SK-MEL-5 (cell line): ENCODE measurements around the gene SLX4IP. TPM values are rescaled to one million over a fixed set of nuclear protein-coding genes. Genes with fewer than 3 reads are reported as not detected.
A peak's percentile ranks its signal among the peaks of the same experiment; 100 is the strongest.
"Not testable (repeated sequence)": the region's sequence is repeated elsewhere in the genome, so short reads cannot be mapped to it uniquely, and the experiment has no call there.

ENCODE experiments used
- DNase-seq: peaks from one replicate; pipeline ENCODE4 v3.0.0-alpha.2; 2016; ENCODE audit warnings: low read depth, low spot score
- in situ Hi-C: cut with HindIII; loops from 2 replicates; pipeline ENCODE4 v1.10.0; 2016; ENCODE audit warnings: low sequenced_read_pairs, high pct_unique_total_duplicates, low pct_unique_long_range_greater_than_20kb
- total RNA-seq: library from RNA; depleted of rRNA; stranded (reverse); fragments of >200 nt; shearing (Covaris generic); gene quantifications from 2 replicates; pipeline ENCODE4 v1.2.3, GENCODE V29; 2014

SLX4IP gene
- total RNA-seq, 1 experiment from 2014 or later: 6.4 TPM

DNA sequence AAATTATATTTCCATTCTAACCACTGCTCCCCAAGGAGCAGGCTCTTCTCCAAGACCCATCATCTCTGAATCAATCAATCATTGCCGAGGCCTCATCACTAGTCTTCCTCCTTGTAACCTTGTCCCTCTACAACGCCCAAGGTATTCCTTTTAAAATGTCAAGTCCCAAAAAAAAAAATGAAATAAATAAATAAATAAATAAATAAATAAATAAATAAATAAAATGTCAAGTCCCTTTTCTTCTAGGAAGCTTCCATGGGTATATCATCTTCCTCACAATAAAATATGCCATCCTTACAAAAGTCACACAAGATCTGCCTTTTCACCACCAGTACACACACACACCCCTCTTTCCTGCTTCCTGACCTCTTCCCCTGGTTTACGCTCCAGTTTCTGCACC is 181.1 kb downstream of the SLX4IP start:
- no peak for DNase-seq
- in situ Hi-C loops: no loop called here

DNA sequence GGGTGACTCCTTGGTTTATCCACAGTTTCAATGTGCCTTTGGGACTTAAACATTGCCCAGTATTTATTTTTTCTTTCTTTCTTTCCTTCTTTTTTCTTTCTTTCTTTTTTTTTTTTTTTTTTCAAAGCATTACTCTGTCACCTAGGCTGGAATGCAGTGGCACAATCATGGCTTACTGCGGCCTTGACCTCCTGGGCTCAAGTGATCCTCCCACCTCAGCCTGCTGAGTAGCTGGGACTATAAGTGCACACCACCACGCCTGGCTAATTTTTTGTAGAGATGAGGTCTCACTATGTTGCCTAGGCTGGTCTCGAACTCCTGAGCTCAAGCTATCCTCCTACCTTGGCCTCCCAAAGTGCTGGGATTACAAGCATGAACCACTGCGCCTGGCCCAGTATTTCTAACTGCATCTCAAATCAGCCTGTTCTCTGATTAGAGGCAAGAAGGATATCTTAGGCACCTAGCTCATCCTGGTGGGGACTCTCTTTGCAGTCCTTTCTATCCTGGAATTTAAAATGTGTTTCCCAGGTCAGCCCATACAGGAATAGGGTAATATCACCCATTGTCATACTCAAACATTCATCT is 182.5 kb downstream of the SLX4IP start:
- in situ Hi-C loops: not testable (repeated sequence)

DNA sequence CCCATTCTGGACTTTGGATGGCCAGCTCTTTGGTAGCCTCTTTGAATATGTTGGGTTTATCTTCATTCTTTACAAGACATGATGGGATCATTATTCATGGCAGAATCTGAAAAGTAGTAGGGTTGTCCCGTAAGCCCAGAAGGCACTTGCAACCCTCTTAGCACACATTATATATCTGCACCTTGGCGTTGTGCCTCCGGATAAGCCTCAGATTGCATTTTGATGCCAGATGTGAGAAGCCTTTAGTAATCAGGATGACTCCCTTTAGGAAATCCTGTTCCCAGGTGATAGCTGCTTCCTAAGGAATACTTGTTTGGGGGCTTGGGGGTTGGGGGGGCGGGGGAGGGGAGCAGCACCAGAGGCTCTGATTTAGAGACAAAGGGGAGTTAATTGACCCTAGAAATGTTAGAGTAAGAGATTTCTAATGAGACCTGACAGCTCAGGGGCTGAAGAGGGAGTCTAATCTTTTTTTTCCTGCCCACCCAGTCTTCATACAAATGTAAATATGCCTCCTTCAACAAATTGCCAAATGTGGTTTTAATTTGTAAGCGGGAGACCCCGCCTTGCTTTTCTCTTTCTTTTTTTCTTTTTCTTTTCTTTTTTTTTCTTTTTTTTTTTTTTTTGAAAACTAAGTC is 183.6 kb downstream of the SLX4IP start:
- DNase-seq: no peak
- in situ Hi-C loops: no loop called here

More for the DNA sequence above, 182.5 kb downstream of the SLX4IP start:
- not testable (repeated sequence) for DNase-seq

DNA sequence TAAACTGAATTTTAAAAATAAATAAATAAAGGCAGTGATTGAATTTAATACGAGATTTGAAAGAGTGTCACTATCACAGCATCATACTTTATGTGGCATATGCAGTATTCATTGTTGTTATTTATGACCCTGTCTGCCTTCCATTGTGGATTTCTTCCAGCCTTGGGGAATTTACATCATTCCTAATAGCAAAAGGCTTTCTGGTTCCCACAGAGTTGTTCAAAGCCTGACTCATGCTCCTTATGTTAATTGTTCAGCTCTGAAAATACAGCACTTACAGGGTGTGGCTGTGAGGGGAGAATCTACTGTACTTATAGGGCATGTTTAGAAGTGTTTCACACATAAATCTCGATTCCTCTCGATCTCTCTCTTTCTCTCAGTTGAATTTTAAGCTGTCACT is 184.3 kb downstream of the SLX4IP start:
- in situ Hi-C loops: no loop called here
- DNase-seq: peak; percentile 54

DNA sequence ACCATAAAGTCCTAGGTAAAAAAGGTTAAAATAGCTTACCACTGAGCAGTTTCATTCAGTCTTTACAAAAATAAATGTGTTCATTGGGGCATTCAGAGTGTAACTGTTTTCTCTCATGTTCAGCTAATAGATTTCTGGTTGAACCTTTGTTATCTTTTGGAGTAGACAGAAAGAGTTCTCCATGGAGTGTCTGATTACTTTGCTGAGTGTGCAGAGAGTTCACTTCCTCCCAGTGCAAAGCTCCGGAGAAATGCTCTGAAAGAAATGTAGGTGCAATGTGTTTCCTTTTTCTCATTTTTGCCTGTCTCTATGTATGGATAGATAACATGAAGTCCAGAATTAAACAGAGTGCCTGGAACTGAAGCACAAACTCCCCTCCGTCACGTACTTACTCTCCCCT is 186.0 kb downstream of the SLX4IP start:
- in situ Hi-C loops: no loop called here
- no peak for DNase-seq

DNA sequence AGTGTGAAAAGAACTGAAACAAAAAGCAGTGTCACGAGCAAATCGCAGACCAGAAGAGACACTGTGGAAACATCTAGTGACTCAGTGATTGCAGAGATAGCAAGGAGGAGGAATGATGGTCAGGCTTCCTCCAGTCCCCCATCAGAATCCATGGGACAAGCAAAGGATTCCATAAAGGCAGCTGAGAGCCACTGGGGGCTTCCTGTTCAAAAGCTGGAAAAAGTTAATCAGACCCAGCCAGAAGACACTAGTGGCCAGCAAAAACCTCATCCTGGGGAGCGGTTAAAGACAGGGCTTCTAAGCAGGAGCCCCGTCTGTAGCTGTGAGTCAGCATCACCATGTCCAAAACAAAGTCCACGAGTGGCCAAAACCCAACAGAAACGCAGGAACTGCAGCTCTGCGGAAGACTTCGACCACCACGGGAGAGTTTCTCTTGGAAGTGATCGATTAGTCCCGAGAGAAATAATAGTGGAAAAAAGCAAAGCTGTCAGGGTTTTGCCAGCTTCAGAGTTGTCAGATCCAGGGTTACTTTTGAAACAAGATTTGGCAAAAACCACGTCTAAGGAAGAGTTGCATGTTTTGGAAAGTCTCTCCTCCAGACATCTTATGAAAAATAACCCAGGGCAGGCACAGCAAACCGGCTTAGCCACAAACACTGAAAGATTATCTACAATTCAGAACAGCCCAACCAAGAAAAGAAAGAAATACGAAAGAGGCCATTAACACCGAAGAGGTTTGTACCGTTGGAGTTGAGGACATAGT is 187.7 kb downstream of the SLX4IP start:
- in situ Hi-C loops: no loop called here
- no peak for DNase-seq

DNA sequence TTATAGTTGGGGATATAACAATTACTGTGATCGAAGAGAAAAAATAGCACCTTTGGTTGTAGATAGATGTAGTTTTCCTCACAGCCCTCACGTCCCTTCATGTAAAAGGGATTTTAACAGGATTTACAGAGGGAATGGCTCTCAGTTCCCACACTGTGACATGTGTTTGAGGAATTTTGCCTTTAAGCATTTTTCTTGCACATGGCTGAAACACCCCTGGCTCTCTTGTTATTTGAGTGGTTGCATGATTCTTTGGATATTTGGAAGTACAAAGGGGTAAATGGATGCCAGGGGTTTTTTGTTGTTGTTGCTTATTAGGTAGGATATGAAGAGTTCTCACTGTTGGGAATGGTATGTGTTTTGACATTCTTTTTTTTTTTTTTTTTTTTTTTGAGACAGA is 190.5 kb downstream of the SLX4IP start:
- no peak for DNase-seq
- in situ Hi-C loops: no loop called here

DNA sequence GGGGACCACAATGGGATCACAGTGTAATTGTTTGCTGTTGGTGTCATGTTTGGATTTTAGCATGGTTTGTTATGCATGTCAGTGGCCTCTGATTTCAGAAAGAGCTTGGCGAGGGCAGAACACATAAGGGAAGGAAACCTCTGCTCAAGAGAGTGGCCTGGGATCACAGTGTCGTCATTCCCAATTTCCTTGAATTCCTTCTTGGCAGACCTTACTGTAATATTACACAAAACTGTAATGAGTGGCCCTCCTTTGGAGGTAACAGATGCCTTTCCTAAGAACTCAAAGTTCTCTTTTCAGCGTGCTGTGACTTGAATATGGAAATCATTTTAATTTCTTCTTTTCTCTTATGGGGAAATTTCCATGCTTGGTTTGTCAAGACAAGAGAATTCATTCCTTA is 191.8 kb downstream of the SLX4IP start:
- in situ Hi-C loops: no loop called here

DNA sequence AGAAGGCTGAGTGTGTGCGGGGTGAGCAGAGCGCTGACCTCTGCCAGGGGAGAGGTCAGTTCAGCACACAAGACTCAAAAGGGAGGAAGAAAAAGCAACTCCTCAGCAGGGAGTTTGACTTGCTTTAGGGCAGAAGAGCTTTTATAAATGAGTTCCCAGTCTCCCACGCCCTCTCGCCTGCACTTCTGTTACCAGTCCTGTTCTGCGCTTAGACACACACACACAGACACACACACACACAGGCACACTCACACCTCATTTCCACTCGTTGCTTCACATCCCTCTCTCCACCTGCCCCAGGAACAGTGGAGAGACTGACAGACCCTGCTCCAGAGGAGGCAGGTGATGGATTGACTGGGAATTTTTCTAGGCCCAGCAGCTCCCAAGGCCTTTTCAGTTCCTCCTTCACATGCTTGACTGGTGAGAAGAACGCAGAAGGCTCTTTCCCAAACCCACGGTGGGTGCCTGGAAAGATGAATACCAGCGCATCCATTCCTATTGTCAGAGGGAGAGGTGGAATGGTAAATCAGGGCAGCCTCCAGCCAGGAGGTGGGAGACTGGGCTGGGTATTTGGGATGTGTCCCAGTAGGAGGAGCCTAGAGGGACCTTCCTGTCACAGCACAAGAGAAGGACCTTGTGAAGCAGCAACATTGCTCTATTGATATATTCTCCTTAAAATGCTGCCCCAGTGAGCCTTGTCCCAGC is 195.0 kb downstream of the SLX4IP start:
- in situ Hi-C loops: no loop called here
- DNase-seq: no peak

More for the DNA sequence above, 191.8 kb downstream of the SLX4IP start:
- no peak for DNase-seq

DNA sequence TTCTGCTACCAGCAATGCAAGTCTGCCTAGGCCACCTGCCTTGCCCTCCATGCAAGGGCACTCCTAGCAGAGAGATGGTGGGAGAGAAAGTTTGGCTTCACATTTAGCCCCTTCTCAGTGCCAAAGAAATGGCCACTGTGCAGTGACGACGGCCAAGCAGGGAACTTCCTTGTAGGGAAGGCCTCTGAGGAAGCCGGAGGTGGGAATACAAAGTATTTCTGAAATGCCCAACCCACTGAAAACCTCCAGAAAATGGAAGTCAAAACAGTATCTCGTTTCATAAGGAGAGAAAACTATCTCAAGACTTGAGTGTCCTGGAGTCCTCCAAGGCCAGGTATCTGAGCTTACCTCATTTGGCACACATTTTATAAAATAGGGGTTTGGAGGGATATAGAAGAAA is 196.0 kb downstream of the SLX4IP start:
- no peak for DNase-seq
- in situ Hi-C loops: no loop called here

DNA sequence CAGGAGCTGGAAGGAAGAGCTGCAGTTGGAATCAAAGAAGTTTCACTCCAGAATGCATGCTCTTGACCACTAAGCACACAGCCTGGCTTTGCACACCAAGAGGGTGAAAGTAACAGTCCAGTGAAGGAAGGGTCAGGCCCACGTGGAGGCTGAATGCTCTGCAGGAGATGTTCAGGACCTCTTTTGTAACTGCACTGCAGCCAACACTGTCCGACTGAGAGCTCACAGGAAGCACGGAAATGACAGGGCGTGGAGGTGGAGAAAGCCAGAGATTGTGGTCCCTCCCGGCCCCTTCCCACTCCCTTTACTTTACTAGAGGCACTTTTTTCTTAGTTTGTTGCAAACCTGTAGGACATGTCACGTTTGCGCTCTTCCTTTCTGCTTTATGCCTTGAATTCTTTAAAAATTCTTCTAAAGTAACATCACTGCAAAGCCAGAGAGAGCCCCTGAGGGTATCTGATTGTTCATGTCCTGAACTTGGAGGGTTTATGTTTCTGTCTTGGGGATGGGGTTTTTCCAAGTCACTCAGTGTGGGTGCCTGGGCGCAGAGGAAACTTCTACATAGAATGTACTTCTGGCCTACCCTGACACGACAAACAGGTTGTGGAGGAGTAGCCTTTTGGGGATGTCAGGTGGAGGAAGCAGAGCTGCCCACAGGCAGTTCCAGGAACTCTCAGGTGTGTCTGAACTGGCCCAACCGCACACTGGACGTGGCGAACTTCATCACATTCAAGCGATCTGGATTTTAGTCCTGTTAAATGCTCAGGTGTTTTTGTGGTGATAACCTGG is 197.8 kb downstream of the SLX4IP start:
- DNase-seq: no peak
- in situ Hi-C loops: no loop called here

DNA sequence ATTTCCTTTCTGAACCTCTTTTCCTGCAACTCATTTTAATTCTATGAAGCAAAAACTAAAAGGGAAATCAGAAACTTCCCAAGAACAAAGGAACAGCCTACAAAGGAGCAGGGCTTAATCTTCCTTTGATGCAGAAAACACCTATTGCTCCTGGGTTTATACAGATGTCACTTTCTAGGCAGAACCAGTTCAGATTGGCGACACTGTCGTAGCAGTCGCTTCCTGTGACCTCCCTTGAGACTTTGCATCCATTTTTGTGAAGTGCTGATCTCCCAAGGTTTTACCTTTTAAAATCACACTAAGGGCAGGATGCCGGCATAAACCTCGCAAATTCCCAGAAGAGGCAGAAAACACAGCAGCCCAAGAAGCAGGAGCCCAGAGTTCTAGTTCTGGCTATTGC is 198.6 kb downstream of the SLX4IP start:
- in situ Hi-C loops: no loop called here
- DNase-seq: no peak

DNA sequence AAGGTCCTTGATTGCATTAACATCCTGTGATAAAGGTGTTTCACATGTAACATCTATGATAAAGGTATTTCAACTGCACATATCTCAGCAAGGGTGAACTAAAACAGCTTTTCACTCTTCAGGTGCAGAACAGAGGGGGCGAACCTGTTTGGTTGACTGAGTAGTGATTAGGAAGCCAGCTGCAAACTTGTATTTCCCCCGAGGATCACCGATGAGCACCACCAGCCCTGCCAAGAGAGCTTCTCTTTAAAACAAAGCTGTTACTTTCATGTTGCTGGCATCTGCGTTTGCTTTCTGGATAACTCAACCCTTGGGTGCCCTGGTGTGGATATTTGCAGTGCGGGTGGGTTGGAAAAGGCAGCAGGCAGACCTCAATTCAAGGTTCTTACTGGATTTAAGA is 199.1 kb downstream of the SLX4IP start:
- in situ Hi-C loops: no loop called here
- no peak for DNase-seq

DNA sequence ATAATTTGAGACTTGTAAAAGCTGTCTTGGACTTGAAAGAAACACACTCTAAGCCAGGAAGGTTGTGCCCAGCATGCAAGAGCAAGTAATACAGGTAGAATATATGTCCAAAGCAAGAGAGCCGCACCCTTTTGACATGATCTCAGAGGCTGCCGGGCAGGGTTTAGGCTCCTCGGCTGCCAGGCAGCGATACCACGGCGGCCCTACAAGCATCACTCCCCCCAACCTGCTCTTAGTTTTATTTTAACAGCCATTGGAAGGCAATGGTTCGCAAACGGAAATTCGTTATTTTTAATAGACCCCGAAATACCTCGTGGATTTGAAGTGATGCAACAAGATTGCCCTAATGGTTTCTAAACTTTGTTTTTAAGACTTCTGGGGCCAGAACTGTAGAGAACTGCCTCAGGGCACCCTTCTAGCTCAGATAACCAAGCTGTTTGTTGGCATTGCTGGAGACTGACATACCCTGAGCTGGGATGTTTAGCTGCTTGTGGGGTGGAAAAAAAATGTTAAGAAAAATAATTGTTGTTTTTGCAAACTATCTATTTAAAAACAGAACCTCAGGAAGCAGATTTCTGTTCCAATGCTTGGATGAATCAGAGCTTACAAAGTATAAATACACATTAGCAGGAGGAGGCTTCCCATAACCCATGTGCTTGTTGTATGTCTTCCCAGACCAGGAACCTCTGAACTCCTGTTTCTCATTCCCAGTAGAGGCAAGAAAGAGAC is 199.7 kb downstream of the SLX4IP start:
- no peak for DNase-seq

DNA sequence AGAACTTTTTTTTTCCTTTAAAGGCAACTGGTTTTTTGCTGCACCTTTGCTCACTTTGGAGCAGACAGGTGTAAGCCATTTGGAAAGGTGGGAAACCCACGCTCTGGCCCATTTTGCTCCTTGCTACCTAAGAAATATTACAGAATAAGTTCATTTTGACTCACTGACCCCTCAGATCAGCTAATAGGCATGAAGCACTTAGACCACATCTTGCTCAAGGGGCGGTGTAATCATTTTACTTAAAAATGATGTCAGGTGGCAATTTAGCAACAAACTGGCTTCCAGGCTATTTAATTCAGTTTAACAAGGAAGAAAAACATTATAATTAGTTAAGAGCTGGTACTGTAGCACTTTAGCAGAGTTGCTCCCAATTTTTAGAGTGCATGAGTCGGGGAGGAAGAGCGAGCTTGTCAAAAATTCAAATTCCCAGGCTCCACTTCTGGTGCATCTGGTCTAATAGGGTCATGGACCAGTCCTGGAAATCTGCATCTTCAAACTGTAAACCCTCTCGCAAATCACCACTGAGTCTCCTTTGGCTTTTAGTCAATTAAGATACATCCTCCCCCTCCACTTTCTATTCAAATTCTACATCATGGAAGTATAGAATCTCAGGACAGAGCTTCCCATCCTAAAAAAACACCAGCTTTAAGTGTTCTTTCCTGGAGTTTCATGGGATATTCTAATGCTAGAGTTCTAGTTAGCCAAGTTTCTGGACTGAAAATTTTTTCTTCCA is 200.5 kb downstream of the SLX4IP start:
- DNase-seq: no peak
- in situ Hi-C loops: no loop called here

More for the DNA sequence above, 199.7 kb downstream of the SLX4IP start:
- in situ Hi-C loops: no loop called here

DNA sequence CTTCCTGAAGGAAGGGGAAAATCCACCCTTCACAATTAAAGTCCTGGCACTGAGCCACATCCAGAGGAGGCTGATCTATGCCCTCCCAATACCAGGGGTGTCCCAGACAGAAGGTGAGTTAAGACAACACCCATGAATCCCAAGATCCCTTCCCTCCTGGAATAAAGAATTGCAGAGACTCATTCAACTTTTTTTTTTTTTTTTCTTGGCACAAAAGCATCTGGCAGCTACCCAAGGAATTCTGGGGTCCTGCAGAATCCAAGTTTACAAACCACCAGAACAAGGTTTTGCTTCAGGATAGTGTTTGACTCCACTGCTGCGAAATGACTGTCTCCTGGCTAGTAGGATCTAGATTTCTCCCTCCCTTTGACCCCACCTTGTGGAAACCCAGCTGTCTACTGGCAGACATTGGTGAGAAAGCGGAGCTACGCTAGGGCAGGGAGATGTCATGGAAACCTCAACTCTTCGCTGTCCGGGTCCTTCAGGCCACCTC is 201.3 kb downstream of the SLX4IP start:
- in situ Hi-C loops: no loop called here
- no peak for DNase-seq
